Measurements from ENCODE around the gene SND1. TPM values are rescaled to one million over a fixed set of nuclear protein-coding genes. Genes with fewer than 3 reads are reported as not detected.
"Not testable (repeated sequence)": the region's sequence is repeated elsewhere in the genome, so short reads cannot be mapped to it uniquely, and the experiment has no call there.

SND1 gene
- total RNA-seq, 1 experiment from 2014 or later: 274 TPM

GRCh38 chr7:127959770-127960169 is 307.8 kb downstream of the SND1 start:
- H3K4me1 Mint-ChIP-seq (ENCODE audit: low read depth, unreplicated experiment): peaks cover 10% of the 10 kb centered on the region
- H3K27me3 Mint-ChIP-seq (ENCODE audit: insufficient read depth, unreplicated experiment): no peaks in the 10 kb centered on the region
- CTCF ChIA-PET: no interaction called here
- H3K4me3 Mint-ChIP-seq (ENCODE audit: unreplicated experiment): no peak overlapping the region
- H3K9me3 Mint-ChIP-seq (ENCODE audit: unreplicated experiment): no peaks in the 10 kb centered on the region
- BruUV-seq (replicated peaks): no TSS peak
- DNase-seq: no peak
- peaks cover 39% of the 10 kb centered on the region for H3K36me3 Mint-ChIP-seq (ENCODE audit: insufficient read depth, unreplicated experiment)
- no peaks in the 10 kb centered on the region for H3K27me3 ChIP-seq (replicated peaks; ENCODE audit: control insufficient read depth, insufficient read depth, low read length)
- POLR2A ChIA-PET: no interaction called here
- H3K4me1 ChIP-seq: no peaks in the 10 kb centered on the region
- H3K9me3 ChIP-seq: no peaks in the 10 kb centered on the region
- H3K36me3 ChIP-seq (ENCODE audit: control insufficient read depth, insufficient read depth, low read length): peaks cover 2% of the 10 kb centered on the region
- H3K4me3 ChIP-seq (ENCODE audit: low read depth, low read length): no peak overlapping the region
- H3K27ac Mint-ChIP-seq (ENCODE audit: unreplicated experiment): no peak overlapping the region
- intact Hi-C loops (cut with micrococcal nuclease; ENCODE audit: unreplicated experiment): no loop called here
- no peak for TF ChIP-seq CTCF (IDR thresholded peaks at IDR 0.05; ENCODE audit: insufficient read depth in 1 of 2, low read depth in 1 of 2, low read length in 1 of 2, severe bottlenecking in 1 of 2, unreplicated experiment in 1 of 2)

- ChIA-PET POLR2A (no interaction called here), CTCF (interaction anchor here (0.6 kb wide), 1 partner anchor 253 kb away, joined by 3 read pairs; no protein-coding TSS in a partner anchor)
- Mint-ChIP-seq H3K9me3 (ENCODE audit: unreplicated experiment) (no peaks in the 10 kb centered on the region), H3K27ac (ENCODE audit: unreplicated experiment) (no peak overlapping the region), H3K36me3 (ENCODE audit: insufficient read depth, unreplicated experiment) (peaks cover 39% of the 10 kb centered on the region), H3K4me1 (ENCODE audit: low read depth, unreplicated experiment) (peaks cover 10% of the 10 kb centered on the region), H3K4me3 (ENCODE audit: unreplicated experiment) (no peak overlapping the region), H3K27me3 (ENCODE audit: insufficient read depth, unreplicated experiment) (no peaks in the 10 kb centered on the region)
- Histone ChIP-seq H3K4me3 (ENCODE audit: low read depth, low read length) (no peak overlapping the region), H3K36me3 (ENCODE audit: control insufficient read depth, insufficient read depth, low read length) (peaks cover 2% of the 10 kb centered on the region; the same call in 1 of the 2 replicates), H3K27me3 (replicated peaks; ENCODE audit: control insufficient read depth, insufficient read depth, low read length) (no peaks in the 10 kb centered on the region), H3K9me3 (no peaks in the 10 kb centered on the region), H3K4me1 (no peaks in the 10 kb centered on the region)
- peak in 1 of 2 experiments; percentile 12 for DNase-seq
- intact Hi-C loops (cut with micrococcal nuclease; ENCODE audit: unreplicated experiment): no loop called here
- BruUV-seq (replicated peaks): no TSS peak
- no peak for TF ChIP-seq CTCF (IDR thresholded peaks at IDR 0.05; ENCODE audit: insufficient read depth in 1 of 2, low read depth in 1 of 2, low read length in 1 of 2, severe bottlenecking in 1 of 2, unreplicated experiment in 1 of 2)
These were observed 309.9 kb downstream of the SND1 start for GRCh38 chr7:127961786-127962453.

- peaks cover 2% of the 10 kb centered on the region; the same call in 1 of the 2 replicates for H3K36me3 ChIP-seq (ENCODE audit: control insufficient read depth, insufficient read depth, low read length)
- H3K36me3 Mint-ChIP-seq (ENCODE audit: insufficient read depth, unreplicated experiment): peaks cover 39% of the 10 kb centered on the region
- H3K9me3 ChIP-seq: no peaks in the 10 kb centered on the region
- H3K4me3 ChIP-seq (ENCODE audit: low read depth, low read length): no peak overlapping the region
- ChIA-PET CTCF (no interaction called here), POLR2A (no interaction called here)
- no peak overlapping the region for H3K27ac Mint-ChIP-seq (ENCODE audit: unreplicated experiment)
- no peak overlapping the region for H3K4me3 Mint-ChIP-seq (ENCODE audit: unreplicated experiment)
- no peaks in the 10 kb centered on the region for H3K27me3 Mint-ChIP-seq (ENCODE audit: insufficient read depth, unreplicated experiment)
- no peaks in the 10 kb centered on the region for H3K9me3 Mint-ChIP-seq (ENCODE audit: unreplicated experiment)
- no peak for DNase-seq
- intact Hi-C loops (cut with micrococcal nuclease; ENCODE audit: unreplicated experiment): no loop called here
- H3K4me1 ChIP-seq: no peaks in the 10 kb centered on the region
- H3K27me3 ChIP-seq (replicated peaks; ENCODE audit: control insufficient read depth, insufficient read depth, low read length): no peaks in the 10 kb centered on the region
- BruUV-seq (replicated peaks): no TSS peak
- TF ChIP-seq CTCF (IDR thresholded peaks at IDR 0.05; ENCODE audit: insufficient read depth in 1 of 2, low read depth in 1 of 2, low read length in 1 of 2, severe bottlenecking in 1 of 2, unreplicated experiment in 1 of 2): no peak
- peaks cover 10% of the 10 kb centered on the region for H3K4me1 Mint-ChIP-seq (ENCODE audit: low read depth, unreplicated experiment)
These were observed 310.8 kb downstream of the SND1 start for GRCh38 chr7:127962589-127963361.

- DNase-seq; H3K4me3 Mint-ChIP-seq (ENCODE audit: unreplicated experiment); BruUV-seq (replicated peaks); H3K4me3 ChIP-seq (ENCODE audit: low read depth, low read length); POLR2A ChIA-PET; H3K27me3 ChIP-seq (replicated peaks; ENCODE audit: control insufficient read depth, insufficient read depth, low read length); H3K36me3 ChIP-seq (ENCODE audit: control insufficient read depth, insufficient read depth, low read length); H3K9me3 ChIP-seq; H3K4me1 ChIP-seq; H3K27me3 Mint-ChIP-seq (ENCODE audit: insufficient read depth, unreplicated experiment); CTCF ChIA-PET; intact Hi-C loops (cut with micrococcal nuclease; ENCODE audit: unreplicated experiment); H3K9me3 Mint-ChIP-seq (ENCODE audit: unreplicated experiment); H3K27ac Mint-ChIP-seq (ENCODE audit: unreplicated experiment): not testable (repeated sequence)
- peaks cover 10% of the 10 kb centered on the region for H3K4me1 Mint-ChIP-seq (ENCODE audit: low read depth, unreplicated experiment)
- H3K36me3 Mint-ChIP-seq (ENCODE audit: insufficient read depth, unreplicated experiment): peaks cover 42% of the 10 kb centered on the region
These were observed 311.9 kb downstream of the SND1 start for GRCh38 chr7:127963850-127964249.
